Measurements from ENCODE around the gene ARL1. TPM values are rescaled to one million over a fixed set of nuclear protein-coding genes. Genes with fewer than 3 reads are reported as not detected.
A peak's percentile ranks its signal among the peaks of the same experiment; 100 is the strongest.

The ARL1 gene
- total and polyA plus RNA-seq, 2 of the 8 experiments (the other 6 are each of a cell fraction or from before 2014, with no cell fraction given): 28.9 to 75.2 TPM

- TF ChIP-seq TAF1 (IDR thresholded peaks at IDR 0.05; ENCODE audit: low read depth, low read length) (peak; percentile 91), EGR1 (IDR thresholded peaks at IDR 0.05; ENCODE audit: borderline replicate concordance, low read depth, low read length) (peak; percentile 96), EP300 (IDR thresholded peaks at IDR 0.05; ENCODE audit: borderline replicate concordance in 1 of 2, low read depth in 2 of 2, low read length in 2 of 2) (peak in 1 of 2 experiments; percentile 79; a peak in 2 of 3 replicates), JUND (IDR thresholded peaks at IDR 0.05; ENCODE audit: low read length) (no peak), PHF8 (conservative IDR thresholded peaks at IDR 0.05; ENCODE audit: low read depth, low read length) (peak; percentile 77), ASH2L (IDR thresholded peaks at IDR 0.05; ENCODE audit: low read length) (peak; percentile 98), SAP30 (IDR thresholded peaks at IDR 0.05; ENCODE audit: insufficient read depth, insufficient replicate concordance, low read length) (no peak), NRF1 (IDR thresholded peaks at IDR 0.05; ENCODE audit: low read depth, low read length) (peak; percentile 56), TAF7 (optimal IDR thresholded peaks at IDR 0.05; ENCODE audit: borderline replicate concordance, low read depth, low read length) (peak; percentile 57), POLR2AphosphoS5 (IDR thresholded peaks at IDR 0.05; ENCODE audit: low read depth, low read length) (peak; percentile 80), POLR2A (IDR thresholded peaks at IDR 0.05; ENCODE audit: control extremely low read depth in 1 of 2, low read depth in 2 of 2, low read length in 2 of 2) (peak; percentile 69 to 78), RXRA (IDR thresholded peaks at IDR 0.05; ENCODE audit: insufficient read depth, low read depth, low read length) (no peak), HDAC2 (IDR thresholded peaks at IDR 0.05; ENCODE audit: borderline replicate concordance in 1 of 2, low read depth in 2 of 2, low read length in 2 of 2) (peak in 1 of 2 experiments; percentile 30; a peak in 1 of 4 replicates), RNF2 (IDR thresholded peaks at IDR 0.05; ENCODE audit: borderline replicate concordance, low read depth, low read length, missing control alignments, poor library complexity, severe bottlenecking) (no peak), SIN3A (conservative IDR thresholded peaks at IDR 0.05 in 1 of 2, IDR thresholded peaks at IDR 0.05 in 1 of 2; ENCODE audit: low read depth in 1 of 2, low read length in 2 of 2) (peak; percentile 31 to 45; a peak in 1 of 4 replicates), SP1 (IDR thresholded peaks at IDR 0.05; ENCODE audit: low read depth, low read length) (no peak), RBBP5 (IDR thresholded peaks at IDR 0.05; ENCODE audit: borderline replicate concordance, low read depth, low read length) (peak; percentile 79; the same call in 1 of the 2 replicates)
These were observed at the start of gene ARL1 (continued) for GRCh38 chr12:101407436-101408345.
